ENCODE results near the gene MCUR1.
"Not testable (repeated sequence)": the region's sequence is repeated elsewhere in the genome, so short reads cannot be mapped to it uniquely, and the experiment has no call there.

Gene MCUR1

DNA sequence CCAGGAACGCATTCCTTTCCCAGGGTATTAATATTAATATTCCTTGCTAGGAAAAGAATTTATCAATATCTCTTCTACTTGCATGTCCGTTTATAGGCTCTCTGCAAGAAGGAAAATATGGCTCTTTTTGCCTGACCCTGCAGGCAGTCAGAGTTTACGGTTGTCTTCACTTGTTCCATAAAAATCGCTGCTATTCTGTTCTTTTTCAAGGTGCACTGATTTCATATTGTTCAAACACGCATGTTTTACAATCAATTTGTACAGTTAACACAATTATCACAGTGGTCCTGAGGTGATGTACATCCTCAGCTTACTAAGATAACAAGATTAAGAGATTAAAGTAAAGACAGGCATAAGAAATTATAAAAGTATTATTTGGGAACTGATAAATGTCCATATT, 15.1 kb upstream of the MCUR1 start:
- DNase-seq; H3K23ac ChIP-seq (ENCODE audit: low read length); H3K4ac ChIP-seq (ENCODE audit: low read depth, low read length); H3K9me3 ChIP-seq (ENCODE audit: insufficient read depth, low read depth, low read length); H2BK12ac ChIP-seq (ENCODE audit: low read length); H4K8ac ChIP-seq (ENCODE audit: low read depth, low read length); H3K9ac ChIP-seq (ENCODE audit: low read length); H3K4me1 ChIP-seq (ENCODE audit: control insufficient read depth in 1 of 2, insufficient read depth in 2 of 2, low read length in 2 of 2); H3K27ac ChIP-seq (ENCODE audit: low read depth, low read length); H3K4me2 ChIP-seq (ENCODE audit: low read length); H4K12ac ChIP-seq (ENCODE audit: low read depth, low read length); H3K79me1 ChIP-seq (ENCODE audit: low read length); H2AFZ ChIP-seq (ENCODE audit: insufficient read depth, low read length, poor library complexity); H3K79me2 ChIP-seq (ENCODE audit: control insufficient read depth, insufficient read depth, low read length, poor library complexity); H2BK120ac ChIP-seq (ENCODE audit: insufficient read depth, low read length, poor library complexity); H2AK5ac ChIP-seq (ENCODE audit: low read length); H3K18ac ChIP-seq (ENCODE audit: low read length); H3K4me3 ChIP-seq (ENCODE audit: low read depth, low read length); H3K14ac ChIP-seq (ENCODE audit: low read length); H2BK5ac ChIP-seq (ENCODE audit: low read depth, low read length, poor library complexity); H3K36me3 ChIP-seq (ENCODE audit: control insufficient read depth in 1 of 2, insufficient read depth in 2 of 2, low read length in 2 of 2); H3K27me3 ChIP-seq (ENCODE audit: insufficient read depth, low read length); H4K91ac ChIP-seq (ENCODE audit: low read depth, low read length): not testable (repeated sequence)
- no CpG with 5 or more reads among the region's 5 CpGs for WGBS (ENCODE audit: extremely low coverage, insufficient coverage, insufficient read length)

DNA sequence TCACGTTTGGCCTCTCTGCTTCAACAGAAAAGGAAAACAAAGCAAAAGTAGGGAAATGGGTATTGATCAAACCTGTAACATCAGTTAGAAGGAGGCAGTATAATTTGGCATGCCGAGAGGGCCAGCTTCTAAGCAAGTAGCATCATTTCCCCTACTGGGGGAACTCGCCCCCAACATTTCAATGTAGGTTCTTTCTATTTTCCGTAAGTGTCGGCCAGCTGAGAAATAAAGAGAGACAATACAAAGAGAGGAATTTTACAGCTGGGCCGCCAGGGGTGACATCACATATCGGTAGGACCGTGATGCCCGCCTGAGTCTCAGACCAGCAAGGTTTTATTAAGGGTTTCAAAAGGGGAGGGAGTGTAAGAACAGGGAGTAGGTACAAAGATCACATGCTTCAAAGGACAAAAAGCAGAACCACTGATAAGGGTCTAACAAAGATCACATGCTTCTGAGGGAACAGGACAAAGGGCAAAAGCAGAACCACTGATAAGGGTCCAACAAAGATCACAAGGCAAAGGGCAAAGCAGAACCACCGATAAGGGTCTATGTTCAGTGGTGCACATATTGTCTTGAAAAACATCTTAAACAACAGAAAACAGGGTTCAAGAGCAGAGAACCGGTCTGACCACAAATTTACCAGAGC, 14.4 kb upstream of the MCUR1 start:
- not testable (repeated sequence) for H4K8ac ChIP-seq (ENCODE audit: low read depth, low read length)

DNA sequence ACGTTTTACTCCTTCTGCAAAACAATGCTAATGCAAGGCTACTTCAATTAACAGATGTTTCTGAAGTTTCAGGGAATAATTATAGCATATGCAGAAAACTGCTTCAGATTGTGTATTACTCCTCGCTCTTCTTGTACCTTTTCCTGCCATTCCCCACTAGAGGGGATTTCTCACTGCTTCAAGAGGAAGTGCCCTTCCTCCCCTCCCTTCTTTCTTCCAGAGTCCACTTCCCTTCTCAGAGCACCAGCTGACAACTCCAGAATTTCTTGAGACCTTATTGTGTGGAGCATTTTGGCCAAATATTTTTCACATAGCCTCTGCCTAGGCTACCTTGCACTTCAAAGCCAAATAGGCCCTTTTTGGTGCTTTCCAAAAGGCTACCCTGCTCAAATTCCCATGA, 12.7 kb upstream of the MCUR1 start:
- Histone ChIP-seq H3K79me2 (ENCODE audit: control insufficient read depth, insufficient read depth, low read length, poor library complexity) (no peaks in the 10 kb centered on the region), H3K4ac (ENCODE audit: low read depth, low read length) (no peak overlapping the region), H4K8ac (ENCODE audit: low read depth, low read length) (no peak overlapping the region), H3K36me3 (ENCODE audit: control insufficient read depth in 1 of 2, insufficient read depth in 2 of 2, low read length in 2 of 2) (no peaks in the 10 kb centered on the region), H3K9ac (ENCODE audit: low read length) (no peak overlapping the region), H3K27me3 (ENCODE audit: insufficient read depth, low read length) (no peaks in the 10 kb centered on the region), H3K79me1 (ENCODE audit: low read length) (no peaks in the 10 kb centered on the region), H2BK12ac (ENCODE audit: low read length) (no peak overlapping the region), H2AK5ac (ENCODE audit: low read length) (no peak overlapping the region), H3K23ac (ENCODE audit: low read length) (no peak overlapping the region), H3K14ac (ENCODE audit: low read length) (no peak overlapping the region), H2BK120ac (ENCODE audit: insufficient read depth, low read length, poor library complexity) (no peak overlapping the region), H3K4me1 (ENCODE audit: control insufficient read depth in 1 of 2, insufficient read depth in 2 of 2, low read length in 2 of 2) (no peaks in the 10 kb centered on the region), H2BK5ac (ENCODE audit: low read depth, low read length, poor library complexity) (no peak overlapping the region), H3K27ac (ENCODE audit: low read depth, low read length) (no peak overlapping the region), H2AFZ (ENCODE audit: insufficient read depth, low read length, poor library complexity) (no peak overlapping the region), H3K4me2 (ENCODE audit: low read length) (no peak overlapping the region), H3K9me3 (ENCODE audit: insufficient read depth, low read depth, low read length) (peaks cover 2% of the 10 kb centered on the region), H4K12ac (ENCODE audit: low read depth, low read length) (no peak overlapping the region), H3K18ac (ENCODE audit: low read length) (no peak overlapping the region), H4K91ac (ENCODE audit: low read depth, low read length) (no peak overlapping the region), H3K4me3 (ENCODE audit: low read depth, low read length) (no peak overlapping the region)
- WGBS (ENCODE audit: extremely low coverage, insufficient coverage, insufficient read length) = no CpG with 5 or more reads among the region's 2 CpGs
- no peak for DNase-seq

More for the DNA sequence above, 14.4 kb upstream of the MCUR1 start:
- not testable (repeated sequence) for H2BK5ac ChIP-seq (ENCODE audit: low read depth, low read length, poor library complexity); H3K4me2 ChIP-seq (ENCODE audit: low read length); H3K79me2 ChIP-seq (ENCODE audit: control insufficient read depth, insufficient read depth, low read length, poor library complexity); H3K18ac ChIP-seq (ENCODE audit: low read length); H4K91ac ChIP-seq (ENCODE audit: low read depth, low read length); H2AFZ ChIP-seq (ENCODE audit: insufficient read depth, low read length, poor library complexity); H3K4me1 ChIP-seq (ENCODE audit: control insufficient read depth in 1 of 2, insufficient read depth in 2 of 2, low read length in 2 of 2); H2BK12ac ChIP-seq (ENCODE audit: low read length); H3K9me3 ChIP-seq (ENCODE audit: insufficient read depth, low read depth, low read length); H2AK5ac ChIP-seq (ENCODE audit: low read length); H3K23ac ChIP-seq (ENCODE audit: low read length); H3K27me3 ChIP-seq (ENCODE audit: insufficient read depth, low read length); H3K36me3 ChIP-seq (ENCODE audit: control insufficient read depth in 1 of 2, insufficient read depth in 2 of 2, low read length in 2 of 2); H3K27ac ChIP-seq (ENCODE audit: low read depth, low read length); H3K9ac ChIP-seq (ENCODE audit: low read length); H3K4me3 ChIP-seq (ENCODE audit: low read depth, low read length); H3K79me1 ChIP-seq (ENCODE audit: low read length); H2BK120ac ChIP-seq (ENCODE audit: insufficient read depth, low read length, poor library complexity); H4K12ac ChIP-seq (ENCODE audit: low read depth, low read length); H3K14ac ChIP-seq (ENCODE audit: low read length); H3K4ac ChIP-seq (ENCODE audit: low read depth, low read length); DNase-seq
- no CpG with 5 or more reads among the region's 11 CpGs for WGBS (ENCODE audit: extremely low coverage, insufficient coverage, insufficient read length)

DNA sequence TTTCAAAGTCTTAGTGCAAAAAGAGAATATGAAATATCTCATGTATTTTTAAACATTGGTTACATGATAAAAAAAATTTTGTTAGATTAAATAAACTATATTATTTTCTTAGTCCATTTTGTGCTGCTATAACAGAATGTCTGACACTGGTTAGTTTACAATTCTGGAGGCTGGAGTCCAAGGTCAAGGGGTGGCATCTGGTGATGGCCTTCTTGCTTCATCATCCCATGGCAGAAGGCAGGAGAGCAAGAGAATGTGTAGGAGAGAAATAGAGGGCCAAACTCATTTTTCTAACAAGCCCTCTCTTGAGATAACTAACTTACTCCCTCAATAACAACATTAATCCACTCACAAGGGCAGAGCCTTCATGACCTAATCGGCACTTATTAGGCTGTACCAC, 11.5 kb upstream of the MCUR1 start:
- Histone ChIP-seq H2BK120ac (ENCODE audit: insufficient read depth, low read length, poor library complexity) (no peak overlapping the region), H2BK5ac (ENCODE audit: low read depth, low read length, poor library complexity) (no peak overlapping the region)
- DNase-seq = no peak

More for the DNA sequence above, 11.5 kb upstream of the MCUR1 start:
- Histone ChIP-seq H3K36me3 (ENCODE audit: control insufficient read depth in 1 of 2, insufficient read depth in 2 of 2, low read length in 2 of 2) (no peaks in the 10 kb centered on the region), H3K79me2 (ENCODE audit: control insufficient read depth, insufficient read depth, low read length, poor library complexity) (no peaks in the 10 kb centered on the region), H3K9me3 (ENCODE audit: insufficient read depth, low read depth, low read length) (peaks cover 2% of the 10 kb centered on the region), H3K79me1 (ENCODE audit: low read length) (no peaks in the 10 kb centered on the region), H4K91ac (ENCODE audit: low read depth, low read length) (no peak overlapping the region), H4K12ac (ENCODE audit: low read depth, low read length) (no peak overlapping the region), H3K18ac (ENCODE audit: low read length) (no peak overlapping the region), H3K27me3 (ENCODE audit: insufficient read depth, low read length) (no peaks in the 10 kb centered on the region), H3K4me3 (ENCODE audit: low read depth, low read length) (no peak overlapping the region), H3K4me2 (ENCODE audit: low read length) (no peak overlapping the region), H3K27ac (ENCODE audit: low read depth, low read length) (no peak overlapping the region), H3K9ac (ENCODE audit: low read length) (no peak overlapping the region), H2AFZ (ENCODE audit: insufficient read depth, low read length, poor library complexity) (no peak overlapping the region), H3K4ac (ENCODE audit: low read depth, low read length) (no peak overlapping the region), H2AK5ac (ENCODE audit: low read length) (no peak overlapping the region), H3K4me1 (ENCODE audit: control insufficient read depth in 1 of 2, insufficient read depth in 2 of 2, low read length in 2 of 2) (no peaks in the 10 kb centered on the region), H3K23ac (ENCODE audit: low read length) (no peak overlapping the region), H3K14ac (ENCODE audit: low read length) (no peak overlapping the region), H2BK12ac (ENCODE audit: low read length) (no peak overlapping the region), H4K8ac (ENCODE audit: low read depth, low read length) (no peak overlapping the region)
- no CpG with 5 or more reads among the region's 1 CpG for WGBS (ENCODE audit: extremely low coverage, insufficient coverage, insufficient read length)

Measured in trophoblast cell (in vitro differentiated cells and primary cell).